ENCODE measurements around the gene FGF14. TPM values are rescaled to one million over a fixed set of nuclear protein-coding genes. Genes with fewer than 3 reads are reported as not detected.

FGF14 gene
- total RNA-seq, 2 experiments from 2014 or later = not detected

GRCh38 chr13:102359264-102359663 is 42.6 kb downstream of the FGF14 start:
- no peak for DNase-seq
- Mint-ChIP-seq H3K36me3 (no peaks in the 10 kb centered on the region), H3K9me3 (no peaks in the 10 kb centered on the region), H3K4me1 (ENCODE audit: low read depth) (no peaks in the 10 kb centered on the region), H3K4me3 (no peak overlapping the region), H3K27ac (no peak overlapping the region), H3K27me3 (peaks cover 10% of the 10 kb centered on the region)
- ChIA-PET POLR2A (no interaction called here), CTCF (no interaction called here)
- intact Hi-C loops (cut with micrococcal nuclease) = no loop called here

- POLR2A ChIA-PET = no interaction called here
- DNase-seq = no peak
- intact Hi-C loops (cut with micrococcal nuclease) = no loop called here
- H3K9me3 Mint-ChIP-seq = no peaks in the 10 kb centered on the region
- no peak overlapping the region for H3K4me3 Mint-ChIP-seq
- no peaks in the 10 kb centered on the region for H3K36me3 Mint-ChIP-seq
- H3K4me1 Mint-ChIP-seq (ENCODE audit: low read depth) = no peaks in the 10 kb centered on the region
- peaks cover 8% of the 10 kb centered on the region for H3K27me3 Mint-ChIP-seq
- CTCF ChIA-PET = no interaction called here
- H3K27ac Mint-ChIP-seq = no peak overlapping the region
Measured at GRCh38 chr13:102355251-102355650, 46.6 kb downstream of the FGF14 start.

GRCh38 chr13:102354011-102354410 is 47.8 kb downstream of the FGF14 start:
- Mint-ChIP-seq H3K4me1 (ENCODE audit: low read depth) (no peaks in the 10 kb centered on the region), H3K27ac (no peak overlapping the region), H3K36me3 (no peaks in the 10 kb centered on the region), H3K9me3 (no peaks in the 10 kb centered on the region), H3K4me3 (no peak overlapping the region), H3K27me3 (peaks cover 10% of the 10 kb centered on the region)
- POLR2A ChIA-PET = no interaction called here
- no peak for DNase-seq
- intact Hi-C loops (cut with micrococcal nuclease) = no loop called here
- CTCF ChIA-PET = no interaction called here

GRCh38 chr13:102351521-102351920 is 50.3 kb downstream of the FGF14 start:
- no peaks in the 10 kb centered on the region for H3K36me3 Mint-ChIP-seq
- peaks cover 10% of the 10 kb centered on the region for H3K27me3 Mint-ChIP-seq
- no peaks in the 10 kb centered on the region for H3K4me1 Mint-ChIP-seq (ENCODE audit: low read depth)
- no peak overlapping the region for H3K27ac Mint-ChIP-seq
- ChIA-PET CTCF (interaction anchor here (0.7 kb wide), 1 partner anchor 29 kb away, joined by 3 read pairs; no protein-coding TSS in a partner anchor), POLR2A (no interaction called here)
- DNase-seq = no peak
- no peak overlapping the region for H3K4me3 Mint-ChIP-seq
- intact Hi-C loops (cut with micrococcal nuclease) = no loop called here
- H3K9me3 Mint-ChIP-seq = no peaks in the 10 kb centered on the region

- DNase-seq = no peak
- intact Hi-C loops (cut with micrococcal nuclease) = no loop called here
- H3K36me3 Mint-ChIP-seq = no peaks in the 10 kb centered on the region
- no peaks in the 10 kb centered on the region for H3K4me1 Mint-ChIP-seq (ENCODE audit: low read depth)
- peaks cover 12% of the 10 kb centered on the region for H3K27me3 Mint-ChIP-seq
- CTCF ChIA-PET = no interaction called here
- POLR2A ChIA-PET = no interaction called here
- H3K9me3 Mint-ChIP-seq = no peaks in the 10 kb centered on the region
- H3K4me3 Mint-ChIP-seq = no peak overlapping the region
- no peak overlapping the region for H3K27ac Mint-ChIP-seq
Measured at GRCh38 chr13:102347490-102347889, 54.4 kb downstream of the FGF14 start.

GRCh38 chr13:102346769-102347168 is 55.1 kb downstream of the FGF14 start:
- H3K4me1 Mint-ChIP-seq (ENCODE audit: low read depth) = no peaks in the 10 kb centered on the region
- CTCF ChIA-PET = no interaction called here
- no peak overlapping the region for H3K27ac Mint-ChIP-seq
- DNase-seq = no peak
- intact Hi-C loops (cut with micrococcal nuclease) = no loop called here
- H3K36me3 Mint-ChIP-seq = no peaks in the 10 kb centered on the region
- H3K4me3 Mint-ChIP-seq = no peak overlapping the region
- no peaks in the 10 kb centered on the region for H3K9me3 Mint-ChIP-seq
- POLR2A ChIA-PET = no interaction called here
- peaks cover 12% of the 10 kb centered on the region for H3K27me3 Mint-ChIP-seq

- Mint-ChIP-seq H3K27ac (no peak overlapping the region), H3K36me3 (no peaks in the 10 kb centered on the region), H3K4me1 (ENCODE audit: low read depth) (no peaks in the 10 kb centered on the region), H3K4me3 (no peak overlapping the region), H3K9me3 (no peaks in the 10 kb centered on the region), H3K27me3 (peaks cover 17% of the 10 kb centered on the region)
- DNase-seq = no peak
- POLR2A ChIA-PET = no interaction called here
- CTCF ChIA-PET = no interaction called here
- intact Hi-C loops (cut with micrococcal nuclease) = no loop called here
Measured at GRCh38 chr13:102344410-102344809, 57.4 kb downstream of the FGF14 start.

- no peak overlapping the region for H3K27ac Mint-ChIP-seq
- no peak for DNase-seq
- intact Hi-C loops (cut with micrococcal nuclease) = no loop called here
- no peak overlapping the region for H3K4me3 Mint-ChIP-seq
- H3K9me3 Mint-ChIP-seq = no peaks in the 10 kb centered on the region
- CTCF ChIA-PET = no interaction called here
- no peaks in the 10 kb centered on the region for H3K36me3 Mint-ChIP-seq
- peaks cover 25% of the 10 kb centered on the region for H3K27me3 Mint-ChIP-seq
- POLR2A ChIA-PET = no interaction called here
- H3K4me1 Mint-ChIP-seq (ENCODE audit: low read depth) = no peaks in the 10 kb centered on the region
Measured at GRCh38 chr13:102333320-102334198, 68.3 kb downstream of the FGF14 start.

GRCh38 chr13:102328909-102329308 is 72.9 kb downstream of the FGF14 start:
- ChIA-PET CTCF (no interaction called here), POLR2A (no interaction called here)
- Mint-ChIP-seq H3K27ac (no peak overlapping the region), H3K36me3 (no peaks in the 10 kb centered on the region), H3K4me3 (no peak overlapping the region), H3K27me3 (peaks cover 10% of the 10 kb centered on the region), H3K9me3 (no peaks in the 10 kb centered on the region), H3K4me1 (ENCODE audit: low read depth) (no peaks in the 10 kb centered on the region)
- DNase-seq = no peak
- intact Hi-C loops (cut with micrococcal nuclease) = no loop called here

- Mint-ChIP-seq H3K36me3 (no peaks in the 10 kb centered on the region), H3K27me3 (peaks cover 9% of the 10 kb centered on the region), H3K4me1 (ENCODE audit: low read depth) (no peaks in the 10 kb centered on the region), H3K27ac (no peak overlapping the region), H3K4me3 (no peak overlapping the region), H3K9me3 (no peaks in the 10 kb centered on the region)
- no peak for DNase-seq
- ChIA-PET POLR2A (no interaction called here), CTCF (no interaction called here)
- intact Hi-C loops (cut with micrococcal nuclease) = no loop called here
Measured at GRCh38 chr13:102327119-102327617, 74.7 kb downstream of the FGF14 start.

GRCh38 chr13:102326381-102327118 is 75.3 kb downstream of the FGF14 start:
- ChIA-PET CTCF (no interaction called here), POLR2A (no interaction called here)
- Mint-ChIP-seq H3K4me1 (ENCODE audit: low read depth) (no peaks in the 10 kb centered on the region), H3K9me3 (no peaks in the 10 kb centered on the region), H3K4me3 (no peak overlapping the region), H3K27me3 (peaks cover 9% of the 10 kb centered on the region), H3K27ac (no peak overlapping the region), H3K36me3 (no peaks in the 10 kb centered on the region)
- DNase-seq = no peak
- intact Hi-C loops (cut with micrococcal nuclease) = no loop called here

- H3K4me1 Mint-ChIP-seq (ENCODE audit: low read depth) = no peaks in the 10 kb centered on the region
- intact Hi-C loops (cut with micrococcal nuclease) = no loop called here
- no peaks in the 10 kb centered on the region for H3K36me3 Mint-ChIP-seq
- H3K27me3 Mint-ChIP-seq = peaks cover 5% of the 10 kb centered on the region
- H3K4me3 Mint-ChIP-seq = no peak overlapping the region
- DNase-seq = no peak
- ChIA-PET CTCF (no interaction called here), POLR2A (no interaction called here)
- no peaks in the 10 kb centered on the region for H3K9me3 Mint-ChIP-seq
- no peak overlapping the region for H3K27ac Mint-ChIP-seq
Measured at GRCh38 chr13:102325321-102325720, 76.5 kb downstream of the FGF14 start.

GRCh38 chr13:102323505-102323904 is 78.3 kb downstream of the FGF14 start:
- CTCF ChIA-PET = no interaction called here
- intact Hi-C loops (cut with micrococcal nuclease) = no loop called here
- peaks cover 3% of the 10 kb centered on the region for H3K27me3 Mint-ChIP-seq
- no peaks in the 10 kb centered on the region for H3K9me3 Mint-ChIP-seq
- no peak overlapping the region for H3K4me3 Mint-ChIP-seq
- POLR2A ChIA-PET = no interaction called here
- H3K36me3 Mint-ChIP-seq = no peaks in the 10 kb centered on the region
- no peak for DNase-seq
- no peaks in the 10 kb centered on the region for H3K4me1 Mint-ChIP-seq (ENCODE audit: low read depth)
- H3K27ac Mint-ChIP-seq = no peak overlapping the region

Measured in activated CD4-positive, alpha-beta memory T cell treated with anti-CD3 and anti-CD28 coated beads for 36 hours (primary cell).